GM11168 (cell line): ENCODE measurements around the gene ARHGEF10L.

Experiments used
- in situ Hi-C: fragments of 300-500 bp; cut with MboI; formaldehyde crosslinking; loops from one replicate; pipeline ENCODE4 v1.12.0; 2022; ENCODE audit warnings: low sequenced_read_pairs; ENCODE audit not compliant: unreplicated experiment

The ARHGEF10L gene

DNA sequence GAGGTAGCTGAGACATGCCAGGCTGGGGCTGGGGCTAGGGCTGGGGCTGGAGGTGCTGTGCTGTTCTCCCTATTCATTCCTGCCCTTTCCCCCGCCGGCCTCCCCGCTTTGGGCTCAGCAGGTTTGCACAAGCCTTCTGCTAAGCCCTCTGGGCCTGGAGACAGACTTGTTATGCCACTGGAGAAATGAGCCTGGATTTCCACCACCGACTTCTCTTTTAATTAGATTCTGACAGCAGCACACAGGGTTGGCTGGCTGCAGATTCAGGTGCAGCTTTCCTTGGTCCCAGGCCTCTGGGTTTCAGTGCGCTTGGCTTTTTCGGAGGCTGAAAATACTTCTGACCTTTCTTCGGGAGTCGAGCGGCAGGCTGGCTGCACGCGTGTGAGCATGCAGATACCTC is 144.1 kb downstream of the ARHGEF10L start:
- in situ Hi-C loops, result no loop called here

GRCh38 chr1:17684810-17685209 is 145.3 kb downstream of the ARHGEF10L start:
- in situ Hi-C loops, result no loop called here

DNA sequence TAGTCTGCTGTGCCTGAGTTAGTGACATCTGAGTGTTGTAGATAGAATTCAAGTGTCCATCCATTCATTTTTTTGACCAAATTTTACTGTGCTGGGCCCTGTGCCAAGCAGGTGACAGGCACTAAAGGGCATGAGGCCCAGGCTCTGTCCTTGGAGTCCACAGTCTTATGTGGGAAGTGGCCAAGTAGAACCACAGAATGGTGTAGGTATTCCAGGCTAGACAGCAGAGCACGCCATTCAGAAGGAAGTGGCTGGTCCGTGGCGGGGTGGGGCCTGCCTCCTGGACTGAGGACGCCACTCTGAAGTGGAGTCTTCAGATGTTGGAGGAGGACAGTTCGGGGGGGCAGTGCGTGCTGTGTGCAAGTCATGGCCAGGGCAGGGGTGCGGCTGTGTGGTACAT is 146.8 kb downstream of the ARHGEF10L start:
- in situ Hi-C loops, result no loop called here

GRCh38 chr1:17687145-17687544 is 147.6 kb downstream of the ARHGEF10L start:
- in situ Hi-C loops, result no loop called here

- in situ Hi-C loops, result no loop called here
Measured at GRCh38 chr1:17688217-17688810, 148.8 kb downstream of the ARHGEF10L start.

GRCh38 chr1:17689011-17689410 is 149.5 kb downstream of the ARHGEF10L start:
- in situ Hi-C loops, result no loop called here

DNA sequence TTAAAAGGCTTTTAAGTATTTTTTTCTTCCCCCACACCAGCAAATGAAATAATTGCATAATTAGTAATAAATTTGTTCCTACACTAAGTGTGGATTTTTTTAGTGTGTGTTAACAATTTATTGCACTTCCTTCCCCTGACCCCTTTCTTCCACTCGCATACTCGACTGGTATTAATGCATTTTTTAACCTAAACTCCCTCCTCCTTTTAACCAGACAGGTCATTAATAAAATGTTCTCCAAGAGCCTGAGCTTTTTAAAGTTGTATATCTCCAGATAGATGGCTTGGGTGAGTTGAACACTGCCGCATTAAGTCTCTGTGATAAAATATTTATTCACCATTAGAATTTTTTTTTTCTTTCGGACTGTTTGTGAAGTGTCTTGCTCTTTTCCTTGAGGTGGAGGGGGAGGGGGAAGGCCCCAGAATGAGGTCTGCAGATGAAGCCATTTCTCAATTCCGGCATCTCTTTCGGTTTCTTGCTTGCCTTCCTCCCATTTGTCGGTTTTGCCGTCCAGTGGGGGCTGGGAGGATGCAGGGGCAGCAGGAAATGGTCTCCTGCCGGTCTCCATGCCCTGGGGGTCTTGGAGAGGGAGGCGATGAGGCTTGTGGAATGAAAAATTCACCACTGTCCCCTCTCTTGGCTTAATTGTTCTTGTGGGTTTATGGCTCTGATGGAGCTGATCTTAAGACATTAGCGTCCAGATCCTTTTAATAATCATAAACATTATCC is 151.6 kb downstream of the ARHGEF10L start:
- in situ Hi-C loops, result no loop called here

DNA sequence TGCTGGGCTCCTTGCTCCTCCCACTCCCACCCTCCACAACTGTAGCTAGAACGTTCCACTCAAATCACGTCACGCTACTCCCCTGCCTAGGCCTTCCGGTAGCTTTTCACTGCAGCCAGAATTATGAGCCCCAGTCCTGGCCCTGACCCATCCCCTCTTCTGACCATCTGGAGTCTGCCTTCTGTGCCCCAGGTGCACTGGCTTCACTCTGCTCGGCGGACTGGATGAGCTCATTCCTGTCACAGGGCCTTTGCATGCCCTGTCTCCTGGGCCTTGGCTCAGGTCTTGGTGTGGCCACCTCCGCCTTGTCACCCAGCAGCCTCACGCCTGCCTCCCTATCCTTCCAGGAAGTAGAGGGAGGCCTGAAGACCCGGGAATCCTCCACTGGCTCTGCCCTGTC is 153.1 kb downstream of the ARHGEF10L start:
- in situ Hi-C loops, result no loop called here

- in situ Hi-C loops, result no loop called here
Measured at GRCh38 chr1:17696417-17697301, 157.2 kb downstream of the ARHGEF10L start.

GRCh38 chr1:17697458-17697857 is 158.0 kb downstream of the ARHGEF10L start:
- in situ Hi-C loops, result no loop called here

GRCh38 chr1:17699581-17699980 is 160.1 kb downstream of the ARHGEF10L start:
- in situ Hi-C loops, result no loop called here

DNA sequence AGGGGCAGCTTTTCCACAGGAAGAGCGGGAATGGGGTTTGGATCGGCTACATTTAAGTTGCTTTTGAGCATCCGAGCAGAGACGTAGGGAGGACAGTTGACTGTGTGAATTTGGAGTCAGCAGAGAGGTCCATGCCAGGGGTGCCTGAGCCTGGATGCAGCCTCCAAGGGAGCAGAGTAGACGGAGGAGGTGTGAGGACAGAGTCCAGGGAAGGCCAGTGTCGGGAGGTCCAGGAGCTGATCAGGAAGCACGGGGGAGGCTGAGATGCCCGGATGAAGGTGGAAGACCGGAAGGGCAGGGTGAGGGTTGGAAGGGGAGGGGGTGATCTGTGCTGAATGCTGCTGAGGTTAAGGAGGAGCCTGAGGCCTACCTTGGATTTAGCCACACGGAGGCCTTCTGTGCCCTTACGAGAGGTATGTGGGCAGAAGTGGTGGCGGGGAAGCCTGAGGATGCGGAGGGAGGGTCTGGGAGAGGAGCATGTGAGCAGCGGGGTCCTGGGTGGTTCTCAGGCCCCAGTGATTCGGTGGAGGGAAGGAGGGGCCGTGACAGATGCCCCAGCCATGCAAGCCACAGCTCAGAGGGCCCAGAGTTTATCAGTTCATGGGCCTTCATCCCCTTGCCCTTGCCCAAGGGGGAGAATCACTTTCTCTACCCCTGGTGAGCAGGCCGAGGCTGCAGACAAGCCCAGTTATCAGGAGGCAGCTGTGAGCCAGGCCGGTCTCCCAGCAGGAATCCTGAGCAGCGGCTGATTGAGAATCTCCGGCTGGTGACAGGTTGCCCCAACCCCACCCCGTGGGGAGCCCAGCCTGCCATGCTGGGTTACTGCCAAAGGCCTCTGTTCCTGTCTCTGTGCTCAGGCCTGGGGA is 161.7 kb downstream of the ARHGEF10L start:
- in situ Hi-C loops, result no loop called here

GRCh38 chr1:17704176-17704575 is 164.7 kb downstream of the ARHGEF10L start:
- in situ Hi-C loops, result no loop called here

DNA sequence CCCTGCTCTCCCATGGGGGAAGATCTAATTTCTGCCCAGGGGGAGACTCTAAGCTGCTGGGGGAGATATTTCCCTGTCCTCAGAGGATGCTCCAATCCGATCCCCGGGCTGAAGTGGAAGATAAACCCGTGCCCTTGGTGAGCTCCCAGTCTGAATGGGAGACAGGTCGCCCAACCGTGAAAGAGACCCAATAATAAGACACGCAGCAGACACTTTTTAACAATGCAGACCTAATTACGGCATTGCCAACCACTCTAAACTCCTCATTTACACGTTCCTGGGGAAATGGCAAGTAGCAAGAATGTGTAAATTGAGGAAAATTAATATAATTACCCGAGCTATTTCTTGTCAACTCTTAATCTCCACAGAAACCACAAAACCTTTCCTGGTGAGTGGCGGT is 166.9 kb downstream of the ARHGEF10L start:
- in situ Hi-C loops, result no loop called here

- in situ Hi-C loops, result no loop called here
Measured at GRCh38 chr1:17709981-17710380, 170.5 kb downstream of the ARHGEF10L start.

DNA sequence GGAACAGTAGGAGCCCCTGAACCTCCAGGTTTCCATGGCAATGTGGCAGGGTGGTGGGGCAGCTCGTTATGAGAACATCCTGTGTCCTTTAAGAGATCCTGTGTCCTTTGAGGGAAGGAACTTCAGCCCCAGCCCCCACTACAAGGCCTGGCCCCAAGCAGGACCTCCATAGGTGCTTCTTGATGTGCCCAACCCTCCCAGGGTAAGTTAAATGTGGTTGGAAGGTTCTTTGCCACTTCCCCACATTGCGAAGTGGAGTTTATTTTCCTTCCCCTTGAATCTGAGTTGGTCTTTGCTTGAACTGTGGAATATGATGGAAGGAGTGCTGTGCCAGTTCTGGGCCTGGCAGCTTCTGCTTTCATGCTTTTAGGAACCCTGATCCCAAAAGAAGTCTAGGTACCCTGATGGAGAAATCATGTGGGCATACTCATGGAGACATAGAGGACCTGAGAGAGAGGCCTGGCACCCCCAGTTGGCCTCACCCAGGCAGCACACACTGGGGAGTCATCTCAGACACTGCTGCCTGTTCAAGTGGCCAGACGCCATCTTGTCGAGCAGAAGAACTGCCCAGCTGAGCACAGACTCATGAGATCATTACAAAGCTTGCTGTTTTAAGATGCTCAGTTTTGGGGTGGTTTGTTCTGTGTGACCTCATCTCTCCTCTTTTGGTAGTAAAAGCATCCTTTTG is 171.5 kb downstream of the ARHGEF10L start:
- in situ Hi-C loops, result no loop called here

- in situ Hi-C loops, result no loop called here
Measured at GRCh38 chr1:17711577-17711910, 172.0 kb downstream of the ARHGEF10L start.

DNA sequence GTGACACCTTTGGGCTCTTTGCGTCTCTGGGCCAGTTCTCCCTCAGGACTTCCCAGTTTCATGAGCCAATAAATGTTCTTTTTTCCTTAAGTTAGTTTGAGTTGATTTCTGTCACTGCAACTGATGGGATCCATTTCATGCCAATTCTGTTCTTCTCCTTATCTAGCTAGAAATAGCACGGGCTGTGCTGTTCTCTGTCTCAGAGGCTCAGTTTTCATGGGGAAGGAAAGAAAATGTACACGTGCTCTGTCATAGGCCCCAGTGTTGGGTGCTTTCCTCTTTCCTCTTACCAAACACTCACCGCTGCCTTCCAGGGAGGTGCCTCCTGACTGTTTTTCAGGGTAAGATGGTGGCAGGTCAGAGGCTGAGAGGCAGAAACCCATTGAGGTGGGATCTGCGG is 172.4 kb downstream of the ARHGEF10L start:
- in situ Hi-C loops, result no loop called here

DNA sequence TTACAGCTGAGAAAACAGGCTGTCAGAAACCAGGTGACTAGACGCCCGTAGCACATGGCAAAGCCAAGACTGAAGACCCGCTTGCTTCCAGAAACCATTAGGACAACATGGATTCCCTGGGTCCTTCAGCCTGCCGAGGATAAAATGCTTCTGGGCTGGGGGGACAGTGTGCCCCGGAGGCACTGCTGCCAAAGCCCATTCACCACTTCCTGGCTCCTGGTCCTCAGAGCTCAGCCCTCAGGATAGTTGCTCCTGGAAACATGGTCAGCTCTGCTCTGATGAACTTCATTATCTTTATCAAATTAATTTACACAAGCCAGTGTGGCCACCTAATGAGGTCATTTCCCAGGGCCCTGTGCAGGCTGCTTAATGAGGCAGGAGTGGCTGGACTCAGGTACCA is 174.5 kb downstream of the ARHGEF10L start:
- in situ Hi-C loops, result no loop called here
